Activated CD8-positive, alpha-beta memory T cell treated with anti-CD3 and anti-CD28 coated beads for 48 hours (primary cell): ENCODE measurements around the gene PPP1R10.

Source experiments
- DNase-seq, 3 experiments: peaks; one replicate each; pipeline ENCODE4 v3.0.0-alpha.2; 2020; ENCODE audit warnings: low read depth in 2 of 3, low spot score in 2 of 3

Gene PPP1R10

DNA sequence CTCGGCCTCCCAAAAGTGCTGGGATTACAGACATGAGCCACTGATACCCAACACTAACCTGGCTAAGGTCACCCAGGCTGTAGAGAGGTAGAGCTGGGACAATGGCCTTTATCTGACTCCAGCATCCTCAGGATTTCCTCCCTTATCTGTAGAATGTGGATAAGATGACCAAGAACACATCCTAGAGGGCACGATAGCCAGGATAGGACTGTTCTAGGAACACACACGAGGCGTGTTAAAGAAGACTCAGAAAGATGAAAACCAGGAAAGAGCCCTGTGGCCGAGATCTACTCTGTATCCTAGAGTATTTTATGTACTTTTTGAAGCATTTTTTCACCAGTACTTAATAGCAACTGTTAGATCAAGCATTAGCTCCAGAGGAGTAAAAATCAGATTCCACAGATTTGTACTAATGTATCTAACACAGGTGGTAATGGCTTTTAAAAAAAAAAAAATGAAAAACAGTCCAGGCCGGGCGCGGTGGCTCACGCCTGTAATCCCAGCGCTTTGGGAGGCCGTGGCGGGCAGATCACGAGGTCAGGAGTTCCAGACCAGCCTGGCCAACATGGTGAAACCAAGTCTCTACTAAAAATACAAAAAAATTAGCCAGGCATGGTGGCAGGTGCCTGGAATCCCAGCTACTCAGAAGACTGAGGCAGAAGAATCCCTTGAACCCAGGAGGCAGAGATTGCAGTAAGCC is 17.3 kb downstream of the PPP1R10 start:
- no peak for DNase-seq

DNA sequence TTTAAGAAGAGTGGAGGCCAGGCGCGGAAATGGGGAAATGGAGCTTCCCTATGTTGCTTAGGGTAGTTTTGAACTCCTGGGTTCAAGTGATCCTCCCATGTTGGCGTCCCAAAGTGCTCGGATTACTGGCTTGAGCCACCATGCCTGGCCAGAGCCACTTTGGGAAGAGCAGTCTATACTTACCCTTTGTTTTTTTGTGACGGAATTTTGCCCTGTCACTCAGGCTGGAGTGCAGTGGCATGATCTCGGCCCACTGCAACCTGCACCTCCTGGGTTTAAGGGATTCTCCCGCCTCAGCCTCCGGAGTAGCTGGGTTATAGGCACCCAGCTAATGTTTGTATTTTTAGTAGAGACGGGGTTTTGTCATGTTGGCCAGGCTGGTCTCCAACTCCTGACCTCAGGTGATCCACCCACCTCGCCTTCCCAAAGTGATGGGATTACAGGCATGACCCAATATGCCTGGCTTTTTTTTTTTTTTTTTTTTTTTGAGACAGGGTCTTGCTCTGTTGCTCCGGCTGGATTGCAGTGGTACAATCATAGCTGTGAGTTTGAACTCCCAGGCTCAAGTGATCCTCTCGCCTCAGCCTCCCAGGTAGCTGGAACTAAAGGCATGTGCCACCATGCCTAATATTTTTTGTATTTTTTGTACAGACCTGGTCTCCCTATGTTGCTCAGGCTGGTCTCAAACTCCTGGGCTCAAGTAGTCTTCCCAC is 18.0 kb downstream of the PPP1R10 start:
- DNase-seq: no peak

DNA sequence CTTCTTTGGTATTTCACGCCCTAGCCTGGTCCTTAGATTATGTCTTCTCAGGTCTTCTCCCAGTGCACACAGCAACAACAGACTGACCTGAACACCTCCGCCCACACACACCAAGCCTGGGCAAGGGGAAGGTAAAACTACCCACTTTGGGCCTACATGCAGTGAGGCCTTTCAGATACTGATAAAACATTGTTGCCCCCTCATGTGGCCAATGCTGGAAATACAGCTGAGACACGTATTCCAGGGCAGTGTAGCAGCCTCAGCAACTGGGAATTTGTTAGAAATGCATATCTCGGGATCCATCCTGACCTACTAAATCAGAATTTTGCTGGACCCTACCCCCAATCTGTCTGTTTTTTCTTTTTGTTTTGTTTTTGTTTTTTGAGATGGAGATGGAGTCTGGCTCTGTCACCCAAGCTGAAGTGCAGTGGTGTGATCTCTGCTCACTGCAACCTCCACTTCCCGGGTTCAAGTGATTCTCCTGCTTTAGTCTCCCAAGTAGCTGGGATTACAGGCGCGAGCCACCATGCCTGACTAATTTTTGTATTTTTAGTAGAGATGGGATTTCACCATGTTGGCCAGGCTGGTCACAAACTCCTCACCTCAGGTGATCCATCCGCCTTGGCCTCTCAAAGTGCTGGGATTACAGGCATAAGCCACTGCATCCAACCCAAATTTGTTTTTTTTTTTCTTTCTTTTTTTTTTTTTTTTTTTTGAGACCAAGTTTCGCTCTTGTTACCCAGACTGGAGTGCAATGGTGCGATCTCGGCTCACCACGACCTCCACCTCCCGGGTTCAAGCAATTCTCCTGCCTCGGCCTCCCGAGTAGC is 19.5 kb downstream of the PPP1R10 start:
- peak; percentile 42 to 73 (median 61) for DNase-seq

DNA sequence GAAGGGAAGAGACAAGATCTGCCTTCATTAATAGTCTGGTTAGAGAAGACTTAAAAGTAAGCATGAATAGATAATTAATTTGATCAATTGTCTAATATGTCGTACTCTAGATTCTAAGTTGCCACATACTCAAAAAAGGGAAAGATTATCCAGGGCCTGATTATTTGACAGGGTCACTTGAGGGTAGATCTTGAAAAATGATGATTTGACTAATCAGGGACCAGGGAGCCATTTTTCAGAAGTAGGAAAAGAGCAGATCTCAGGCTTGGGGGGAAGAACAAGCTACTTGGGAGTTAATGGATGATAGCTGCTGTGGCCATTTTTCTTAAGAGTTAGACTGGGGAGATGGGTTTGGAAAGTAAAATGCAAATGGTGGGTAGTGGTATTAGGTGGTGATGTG is 24.8 kb downstream of the PPP1R10 start:
- no peak for DNase-seq

DNA sequence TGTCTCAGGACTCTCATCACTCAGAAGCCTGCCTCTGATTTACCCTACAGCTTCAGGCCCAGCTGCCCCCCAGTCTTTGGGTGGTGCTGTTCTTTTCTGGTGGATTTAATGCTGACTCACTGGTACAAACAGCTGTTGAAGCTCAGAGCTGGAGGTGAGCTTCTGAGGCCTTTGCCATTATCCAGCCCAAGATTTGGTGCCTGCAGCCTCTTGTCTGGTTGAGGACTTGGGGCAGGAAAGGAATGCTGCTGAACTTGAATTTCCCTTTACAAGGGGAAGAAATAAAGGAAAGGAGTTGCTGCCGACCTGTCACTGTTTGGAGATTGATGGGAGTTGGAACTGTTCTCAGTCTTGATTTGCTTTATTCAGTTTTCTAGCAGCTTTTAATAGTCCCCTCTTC is 26.0 kb downstream of the PPP1R10 start:
- no peak for DNase-seq

DNA sequence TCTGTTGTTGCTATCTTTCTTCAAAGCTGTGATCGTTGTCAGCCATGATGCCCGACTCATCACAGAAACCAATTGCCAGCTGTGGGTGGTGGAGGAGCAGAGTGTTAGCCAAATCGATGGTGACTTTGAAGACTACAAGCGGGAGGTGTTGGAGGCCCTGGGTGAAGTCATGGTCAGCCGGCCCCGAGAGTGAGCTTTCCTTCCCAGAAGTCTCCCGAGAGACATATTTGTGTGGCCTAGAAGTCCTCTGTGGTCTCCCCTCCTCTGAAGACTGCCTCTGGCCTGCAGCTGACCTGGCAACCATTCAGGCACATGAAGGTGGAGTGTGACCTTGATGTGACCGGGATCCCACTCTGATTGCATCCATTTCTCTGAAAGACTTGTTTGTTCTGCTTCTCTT is 26.5 kb downstream of the PPP1R10 start:
- no peak for DNase-seq

DNA sequence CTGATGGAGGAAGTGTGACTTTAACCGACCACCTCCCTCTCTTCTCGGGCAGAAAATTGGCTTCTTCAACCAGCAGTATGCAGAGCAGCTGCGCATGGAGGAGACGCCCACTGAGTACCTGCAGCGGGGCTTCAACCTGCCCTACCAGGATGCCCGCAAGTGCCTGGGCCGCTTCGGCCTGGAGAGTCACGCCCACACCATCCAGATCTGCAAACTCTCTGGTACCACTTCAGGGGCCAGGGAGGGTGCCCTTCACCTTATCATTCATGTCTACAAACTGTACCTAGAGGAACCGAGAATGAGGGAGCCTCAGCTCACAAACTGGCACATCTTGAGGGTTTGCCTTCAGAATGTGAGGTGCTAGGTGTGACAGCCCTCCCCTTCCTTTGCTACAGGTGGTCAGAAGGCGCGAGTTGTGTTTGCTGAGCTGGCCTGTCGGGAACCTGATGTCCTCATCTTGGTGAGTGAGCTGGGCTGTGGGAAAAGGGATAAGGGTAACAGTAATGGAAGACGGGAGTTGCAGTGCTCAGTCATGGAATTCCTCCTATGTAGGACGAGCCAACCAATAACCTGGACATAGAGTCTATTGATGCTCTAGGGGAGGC is 27.2 kb downstream of the PPP1R10 start:
- DNase-seq: no peak

DNA sequence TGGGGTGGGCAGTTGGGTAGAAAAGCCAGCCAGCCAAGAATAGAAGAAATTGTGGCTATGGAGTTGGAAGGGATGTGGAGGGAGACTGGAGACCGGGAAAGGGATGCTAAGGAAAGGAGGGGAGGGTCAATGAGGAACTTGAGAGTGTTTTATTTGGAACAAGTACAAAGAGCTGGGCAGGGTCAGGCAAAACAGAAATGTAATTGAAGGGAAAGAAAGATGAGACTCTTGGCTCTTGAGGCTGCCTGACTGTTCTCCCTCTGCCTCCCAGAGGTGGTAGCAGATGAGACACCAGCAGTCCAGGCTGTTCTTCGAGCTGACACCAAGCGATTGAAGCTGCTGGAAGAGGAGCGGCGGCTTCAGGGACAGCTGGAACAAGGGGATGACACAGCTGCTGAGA is 33.1 kb downstream of the PPP1R10 start:
- DNase-seq: no peak

DNA sequence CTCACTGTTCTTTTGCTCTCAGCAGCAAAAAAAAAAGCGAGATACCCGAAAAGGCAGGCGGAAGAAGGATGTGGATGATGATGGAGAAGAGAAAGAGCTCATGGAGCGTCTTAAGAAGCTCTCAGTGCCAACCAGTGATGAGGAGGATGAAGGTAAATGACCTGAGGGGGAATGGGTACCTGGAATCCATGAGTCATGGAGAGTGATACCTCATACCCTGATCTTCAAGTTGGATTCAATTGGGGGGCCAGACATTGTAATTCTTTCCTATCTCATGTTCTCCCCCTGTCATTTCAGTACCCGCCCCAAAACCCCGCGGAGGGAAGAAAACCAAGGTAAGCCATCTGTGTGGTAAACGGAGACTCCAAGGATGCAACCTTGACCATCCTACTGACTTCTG is 39.0 kb downstream of the PPP1R10 start:
- DNase-seq: no peak

DNA sequence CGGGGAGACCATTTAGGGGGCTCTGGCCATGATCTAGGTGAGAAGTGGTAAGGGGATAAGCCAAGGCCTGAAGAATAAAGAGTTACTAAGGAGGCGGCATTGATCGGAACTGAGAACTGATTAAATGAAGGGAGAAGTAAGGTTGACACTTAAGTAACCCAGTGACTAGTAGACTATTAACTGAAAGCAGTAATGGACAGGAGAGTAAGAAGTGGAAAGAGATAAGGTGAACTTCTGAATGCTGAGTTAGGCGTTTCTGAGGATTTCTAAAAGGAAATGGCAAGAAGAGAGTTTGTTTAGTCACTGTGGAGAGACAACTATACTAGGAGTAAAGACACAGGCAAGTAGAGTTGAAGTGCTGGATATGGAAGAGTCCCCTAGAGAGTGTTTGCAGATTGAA is 43.9 kb downstream of the PPP1R10 start:
- no peak for DNase-seq

DNA sequence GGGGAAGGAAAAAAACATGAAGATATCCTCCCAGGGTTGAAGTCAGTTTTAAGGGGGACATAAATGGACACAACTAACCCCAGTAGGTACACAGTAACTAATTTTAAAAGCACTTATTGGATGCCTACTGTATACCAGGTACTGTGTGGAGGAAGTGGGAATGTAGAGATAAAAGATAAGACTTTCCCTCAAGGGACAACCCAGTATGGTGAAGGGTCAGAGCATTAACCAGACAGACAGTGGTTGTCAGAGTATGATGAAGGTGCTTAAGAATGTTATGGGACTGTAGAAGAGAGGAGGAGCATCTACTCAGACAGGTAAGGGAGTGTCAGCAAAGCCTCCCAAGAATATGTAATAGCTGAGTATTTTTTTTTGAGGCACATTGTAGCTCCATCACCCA is 44.9 kb downstream of the PPP1R10 start:
- no peak for DNase-seq

DNA sequence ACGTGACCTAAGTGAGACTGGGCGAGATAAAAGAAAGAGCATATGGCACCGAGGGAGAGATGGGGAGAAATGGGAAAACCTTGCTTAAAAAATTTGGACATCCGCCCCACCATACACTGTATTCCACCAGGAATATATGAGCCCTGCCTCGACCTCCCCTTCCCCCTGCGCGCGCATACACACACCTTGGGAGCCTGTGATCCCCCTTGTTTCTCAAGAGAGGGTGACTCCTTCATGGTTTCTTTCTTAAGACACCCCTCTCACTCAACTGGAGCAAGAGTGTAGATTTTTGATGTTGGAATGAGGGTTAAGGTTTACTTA is 45.3 kb downstream of the PPP1R10 start:
- peak in 1 of 3 experiments; percentile 11 for DNase-seq

DNA sequence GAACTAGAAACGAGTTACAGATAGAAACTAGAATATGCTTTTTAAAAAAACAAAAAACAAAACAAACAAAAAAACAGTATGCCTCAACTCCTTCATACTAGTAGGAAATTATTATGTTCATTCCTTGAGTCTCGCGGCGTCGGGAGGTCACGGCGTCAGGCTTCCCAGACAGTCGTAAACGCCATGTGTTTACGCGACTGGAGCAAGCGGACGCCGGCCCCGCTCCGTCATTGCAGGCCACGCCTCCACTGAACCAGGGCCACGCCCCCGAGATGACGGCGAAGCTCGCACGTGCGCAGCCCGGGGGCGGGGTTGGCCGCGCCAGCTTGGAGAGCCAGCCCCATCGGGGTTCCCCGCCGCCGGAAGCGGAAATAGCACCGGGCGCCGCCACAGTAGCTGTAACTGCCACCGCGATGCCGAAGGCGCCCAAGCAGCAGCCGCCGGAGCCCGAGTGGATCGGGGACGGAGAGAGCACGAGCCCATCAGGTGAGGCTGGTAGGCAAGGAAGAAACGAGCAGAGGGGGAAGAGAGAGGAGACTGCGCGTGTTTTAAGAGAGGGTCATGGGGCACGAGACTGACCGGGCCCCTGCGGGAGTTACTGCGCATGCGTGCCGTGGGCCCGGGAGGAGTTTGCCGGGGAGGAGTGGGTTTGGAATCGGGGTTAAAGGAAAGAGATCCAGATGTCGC is 45.8 kb downstream of the PPP1R10 start, which contains the start of gene ABCF1:
TSS of gene ABCF1 (plus strand) at position 368 of the 687 bp plus-strand sequence. CDS start at position 414, 46 bp downstream.
- DNase-seq: peak; percentile 99

DNA sequence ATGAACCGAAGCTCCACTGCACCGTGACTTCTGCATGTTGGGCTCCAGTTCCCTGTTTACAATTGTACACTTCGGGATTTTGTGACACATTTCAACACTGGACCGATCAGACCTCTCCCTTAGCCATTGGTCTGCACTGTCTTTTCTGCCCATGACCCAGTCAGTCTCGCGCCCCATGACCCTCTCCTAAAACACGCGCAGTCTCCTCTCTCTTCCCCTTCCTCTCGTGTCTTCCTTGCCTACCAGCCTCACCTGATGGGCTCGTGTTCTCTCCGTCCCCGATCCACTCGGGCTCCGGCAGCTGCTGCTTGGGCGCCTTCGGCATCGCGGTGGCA is 46.3 kb downstream of the PPP1R10 start:
- DNase-seq: no peak

DNA sequence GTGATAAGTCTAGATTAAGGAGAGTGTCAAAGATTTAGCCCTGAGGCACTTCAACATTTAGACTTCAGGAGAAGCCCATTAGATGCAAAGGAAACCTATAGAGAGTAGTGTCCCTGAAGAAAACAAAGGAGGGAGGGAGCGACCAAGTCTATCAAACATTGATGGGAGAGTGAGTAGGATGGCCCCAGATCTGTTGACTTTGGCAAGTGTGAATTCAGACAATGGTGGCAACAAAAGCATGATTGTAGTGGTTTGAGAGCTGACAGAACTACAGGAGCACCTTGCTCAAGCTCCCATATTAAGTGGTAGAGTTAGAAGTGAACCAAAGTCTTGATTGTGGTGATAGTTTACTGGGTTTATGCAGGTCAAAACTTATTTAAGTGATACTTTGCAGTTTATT is 46.8 kb downstream of the PPP1R10 start:
- DNase-seq: no peak

DNA sequence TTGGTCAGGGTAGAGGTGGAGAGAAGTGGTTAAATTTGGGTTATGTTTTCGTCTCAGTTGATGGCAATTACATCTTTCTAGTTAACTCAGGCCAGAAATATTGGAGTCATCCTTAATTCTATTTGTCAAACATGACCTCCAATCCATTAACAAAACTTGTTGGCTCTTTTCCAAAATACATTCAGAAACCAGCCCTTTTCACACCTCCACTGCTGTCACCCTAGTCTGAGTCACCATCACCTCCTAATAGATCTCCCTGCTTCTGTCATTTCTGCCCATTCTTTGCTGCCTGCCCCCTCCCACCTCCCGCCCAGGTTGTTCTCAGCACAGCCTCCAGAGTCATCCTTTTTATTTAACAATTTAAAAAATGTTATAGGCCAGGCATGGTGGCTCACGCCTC is 48.8 kb downstream of the PPP1R10 start:
- DNase-seq: peak in 1 of 3 experiments; percentile 22

DNA sequence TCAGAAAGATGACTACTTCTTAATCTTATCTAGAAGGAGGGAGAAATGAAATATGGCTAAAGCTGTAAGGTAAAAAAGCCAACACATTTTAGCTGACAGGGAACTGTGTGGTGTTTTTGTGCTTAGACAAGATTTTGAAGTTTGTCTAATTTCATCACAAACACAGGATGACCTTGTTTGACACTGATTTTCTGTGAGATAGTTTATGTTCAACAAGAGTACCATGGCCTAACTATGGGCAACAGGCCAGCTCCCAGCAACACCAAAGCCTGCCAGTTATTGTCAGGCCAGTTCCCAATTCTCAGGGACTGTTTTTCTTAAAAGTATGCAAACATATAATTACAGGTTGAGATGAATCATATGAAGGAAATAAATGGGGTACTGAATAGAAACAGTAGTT is 51.3 kb downstream of the PPP1R10 start:
- DNase-seq: no peak

DNA sequence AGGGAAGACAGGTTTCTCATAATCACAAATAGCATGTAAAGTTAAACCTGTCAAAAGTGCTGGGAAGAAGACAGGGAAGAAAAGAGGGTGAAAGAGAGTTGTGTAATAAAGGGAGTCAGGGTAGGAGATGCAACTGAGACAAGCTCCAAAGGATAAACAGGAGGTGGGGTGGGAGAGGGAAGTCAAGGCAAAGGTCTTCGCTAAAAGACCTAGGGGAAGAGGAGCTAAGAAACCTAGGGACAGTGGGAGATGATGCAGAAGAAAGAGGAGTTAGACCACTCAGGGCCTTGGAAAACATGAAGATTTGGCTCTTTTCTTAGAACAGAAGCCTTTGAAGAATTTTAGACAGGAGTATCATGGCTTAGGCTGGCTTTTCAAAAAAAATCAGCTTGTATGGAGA is 52.9 kb downstream of the PPP1R10 start:
- no peak for DNase-seq

DNA sequence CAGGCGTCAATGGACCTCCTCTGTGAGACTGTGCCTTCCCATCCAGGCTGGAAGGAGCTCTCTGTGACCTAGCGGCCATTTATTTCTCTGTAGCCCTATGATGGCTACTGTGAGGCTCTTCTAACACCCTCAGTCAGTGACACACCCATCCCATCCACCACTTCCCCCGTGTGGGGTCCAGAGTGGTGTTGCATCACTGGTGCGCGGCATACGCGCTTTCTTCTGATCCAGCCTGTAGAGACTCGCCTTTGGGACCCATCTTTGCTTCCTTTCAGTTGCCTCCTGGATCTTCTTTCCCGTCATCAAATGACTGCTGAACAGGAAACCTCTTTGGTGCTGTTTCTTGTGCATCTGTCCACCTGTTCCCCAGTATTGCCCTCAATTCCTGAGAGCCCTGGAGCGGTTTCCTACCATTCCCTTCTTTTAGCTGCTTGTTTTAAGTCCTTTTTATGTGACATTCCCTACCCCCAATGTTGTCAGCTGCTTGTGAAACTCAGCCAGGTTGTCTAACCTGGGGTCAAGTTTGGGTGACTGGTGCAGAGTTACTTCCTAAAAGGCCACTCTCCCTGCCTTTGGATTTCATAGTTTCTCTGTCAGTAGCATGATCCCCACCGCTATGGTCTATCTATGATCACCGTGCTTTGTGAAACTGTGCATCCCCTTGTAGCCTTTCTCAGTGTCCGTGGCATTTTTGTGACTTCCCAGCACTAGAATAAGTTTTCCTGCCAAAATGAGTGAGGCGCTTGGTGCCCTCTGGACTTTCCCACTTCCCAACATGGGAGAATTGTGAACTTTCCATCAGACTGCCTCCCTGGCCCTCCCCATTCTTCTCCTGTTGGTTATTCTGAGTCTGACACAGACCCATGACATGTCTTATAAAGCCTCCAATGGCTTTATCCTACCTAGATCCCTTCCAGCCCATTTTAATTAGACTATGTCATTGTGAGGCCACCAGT is 54.3 kb downstream of the PPP1R10 start:
- no peak for DNase-seq

DNA sequence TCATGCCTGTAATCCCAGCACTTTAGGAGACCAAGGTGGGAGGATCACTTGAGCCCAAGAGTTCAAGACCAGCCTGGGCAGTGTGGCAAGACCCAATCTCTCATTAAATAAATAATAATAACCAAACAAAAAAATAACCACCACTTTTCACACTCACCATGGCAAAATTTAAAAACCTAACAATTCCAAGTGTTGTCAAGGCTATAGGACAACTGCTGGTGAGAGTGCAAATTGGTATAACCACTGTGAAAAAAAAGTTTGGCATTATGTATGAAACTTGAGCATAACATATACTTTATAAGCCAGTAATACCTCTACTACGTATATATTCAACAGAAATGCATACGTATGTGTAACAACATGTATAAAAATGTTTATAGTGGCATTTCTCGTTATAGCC is 56.1 kb downstream of the PPP1R10 start:
- no peak for DNase-seq
